Measurements from ENCODE around the gene RALGAPA1.

RALGAPA1 gene

GRCh38 chr14:35704793-35705493 lies 104.2 kb downstream of the RALGAPA1 start:
- DNase-seq (ENCODE audit: low spot score), result no peak
- no peak for TF ChIP-seq CTCF (IDR thresholded peaks at IDR 0.05; ENCODE audit: extremely low read depth, missing control alignments)

GRCh38 chr14:35701531-35701930 lies 107.6 kb downstream of the RALGAPA1 start:
- TF ChIP-seq CTCF (IDR thresholded peaks at IDR 0.05; ENCODE audit: extremely low read depth, missing control alignments), result no peak
- no peak for DNase-seq (ENCODE audit: low spot score)

- no peak for DNase-seq (ENCODE audit: low spot score)
Measured at GRCh38 chr14:35699791-35700444, 109.2 kb downstream of the RALGAPA1 start.

GRCh38 chr14:35696575-35696974 lies 112.5 kb downstream of the RALGAPA1 start:
- no peak for TF ChIP-seq CTCF (IDR thresholded peaks at IDR 0.05; ENCODE audit: extremely low read depth, missing control alignments)
- no peak for DNase-seq (ENCODE audit: low spot score)

More at GRCh38 chr14:35699791-35700444, 109.2 kb downstream of the RALGAPA1 start:
- no peak for TF ChIP-seq CTCF (IDR thresholded peaks at IDR 0.05; ENCODE audit: extremely low read depth, missing control alignments)

- no peak for TF ChIP-seq CTCF (IDR thresholded peaks at IDR 0.05; ENCODE audit: extremely low read depth, missing control alignments)
- no peak for DNase-seq (ENCODE audit: low spot score)
Measured at GRCh38 chr14:35696119-35696518, 113.0 kb downstream of the RALGAPA1 start.

GRCh38 chr14:35695647-35696046 lies 113.4 kb downstream of the RALGAPA1 start:
- no peak for DNase-seq (ENCODE audit: low spot score)
- TF ChIP-seq CTCF (IDR thresholded peaks at IDR 0.05; ENCODE audit: extremely low read depth, missing control alignments), result no peak

- no peak for DNase-seq (ENCODE audit: low spot score)
- TF ChIP-seq CTCF (IDR thresholded peaks at IDR 0.05; ENCODE audit: extremely low read depth, missing control alignments), result no peak
Measured at GRCh38 chr14:35695072-35695471, 114.0 kb downstream of the RALGAPA1 start.

All from GM20000 (cell line).